A673 (cell line): ENCODE data around the gene ZNF740. TPM values are rescaled to one million over a fixed set of nuclear protein-coding genes. Genes with fewer than 3 reads are reported as not detected.
A peak's percentile ranks its signal among the peaks of the same experiment; 100 is the strongest.

Source experiments
- BruUV-seq: library from RNA; stranded (reverse); fragments of 400-500 nt; replicated peaks from 2 replicates; lab custom pipeline; 2021; lab: Mats Ljungman, UMichigan
- CTCF ChIA-PET: fragments of 300-600 bp; sonication (Branson Sonifier 250); formaldehyde crosslinking; loops from one replicate; lab custom pipeline; 2022; ENCODE audit warnings: antibody characterized with exemption; lab: Charles Lee
- POLR2A ChIA-PET: fragments of 300-600 bp; sonication (Branson Sonifier 250); formaldehyde crosslinking; loops from one replicate; lab custom pipeline; 2022; ENCODE audit warnings: antibody characterized with exemption; ENCODE audit not compliant: low non-redundant PET; lab: Charles Lee
- DNase-seq: peaks from one replicate; pipeline ENCODE4 v3.0.0-alpha.2; 2015; ENCODE audit warnings: low spot score
- H3K27ac ChIP-seq: fragments of 200-600 bp; sonication (generic); 2 replicates; pipeline ENCODE4 v1.5.1; 2016; ENCODE audit warnings: mixed run types, low read depth, mild to moderate bottlenecking, mixed read lengths, antibody characterized with exemption, low read length; ENCODE audit not compliant: poor library complexity, severe bottlenecking
- H3K27me3 ChIP-seq: fragments of 200-600 bp; sonication (generic); replicated peaks from 2 replicates; pipeline ENCODE4 v1.6.1; 2017; ENCODE audit warnings: mixed run types, low read depth, mild to moderate bottlenecking, mixed read lengths, antibody characterized with exemption, low read length; ENCODE audit not compliant: insufficient read depth, poor library complexity
- H3K36me3 ChIP-seq: fragments of 200-600 bp; sonication (generic); 2 replicates; pipeline ENCODE4 v1.6.1; 2016; ENCODE audit warnings: mixed run types, mild to moderate bottlenecking, mixed read lengths, antibody characterized with exemption, low read length; ENCODE audit not compliant: insufficient read depth, poor library complexity, severe bottlenecking
- H3K4me1 ChIP-seq: fragments of 200-600 bp; sonication (generic); 2 replicates; pipeline ENCODE4 v1.6.1; 2017; ENCODE audit warnings: mixed run types, mild to moderate bottlenecking, mixed read lengths, antibody characterized with exemption, low read length; ENCODE audit not compliant: insufficient read depth, poor library complexity, severe bottlenecking
- H3K4me3 ChIP-seq: fragments of 200-600 bp; sonication (generic); 2 replicates; pipeline ENCODE4 v1.5.1; 2016; ENCODE audit warnings: low read depth, mixed run types, mild to moderate bottlenecking, mixed read lengths, low read length; ENCODE audit not compliant: poor library complexity, severe bottlenecking
- H3K9me3 ChIP-seq: fragments of 200-600 bp; sonication (generic); 2 replicates; pipeline ENCODE4 v1.6.1; 2016; ENCODE audit warnings: mixed run types, low read depth, mild to moderate bottlenecking, mixed read lengths, antibody characterized with exemption, low read length; ENCODE audit not compliant: poor library complexity, severe bottlenecking
- EZH2 ChIP-seq: fragments of 200-600 bp; sonication (generic); IDR thresholded peaks from 2 replicates; pipeline ENCODE4 v1.6.1; 2017; ENCODE audit warnings: borderline replicate concordance, low read depth, mild to moderate bottlenecking, mixed read lengths, antibody characterized with exemption, low read length; ENCODE audit not compliant: poor library complexity, severe bottlenecking
- intact Hi-C: fragments of 100-400 bp; cut with micrococcal nuclease; formaldehyde crosslinking; loops from one replicate; pipeline ENCODE4 v1.10.0; 2022; ENCODE audit not compliant: unreplicated experiment
- total RNA-seq: library from RNA; stranded (reverse); gene quantifications from 2 replicates; pipeline ENCODE4 v1.2.3, GENCODE V29; 2021
- TF ChIP-seq, protein P1 (sequence below): fragments of 300-800, 200-600 bp; sonication (generic); conservative IDR thresholded peaks from 2 replicates; pipeline ENCODE4 v1.5.1; 2017; ENCODE audit warnings: low read depth, mild to moderate bottlenecking, antibody characterized with exemption, low read length, moderate library complexity, mixed read lengths

The ZNF740 gene
- total RNA-seq, 1 experiment from 2014 or later = 48.6 TPM

GRCh38 chr12:53229454-53229853, 48.9 kb downstream of the ZNF740 start:
- POLR2A ChIA-PET = no interaction called here
- intact Hi-C loops = no loop called here

GRCh38 chr12:53230108-53230845, 49.8 kb downstream of the ZNF740 start:
- DNase-seq = no peak
- H3K27me3 ChIP-seq = no peaks in the 10 kb centered on the region
- H3K27ac ChIP-seq = no peak overlapping the region
- no peak overlapping the region for H3K4me3 ChIP-seq
- intact Hi-C loops = no loop called here
- peaks cover 30% of the 10 kb centered on the region for H3K4me1 ChIP-seq
- no peaks in the 10 kb centered on the region for H3K9me3 ChIP-seq
- H3K36me3 ChIP-seq = no peaks in the 10 kb centered on the region
- CTCF ChIA-PET = no interaction called here
- POLR2A ChIA-PET = no interaction called here
- BruUV-seq = no TSS peak
- no peak for TF ChIP-seq EZH2
- TF ChIP-seq, protein P1, sequence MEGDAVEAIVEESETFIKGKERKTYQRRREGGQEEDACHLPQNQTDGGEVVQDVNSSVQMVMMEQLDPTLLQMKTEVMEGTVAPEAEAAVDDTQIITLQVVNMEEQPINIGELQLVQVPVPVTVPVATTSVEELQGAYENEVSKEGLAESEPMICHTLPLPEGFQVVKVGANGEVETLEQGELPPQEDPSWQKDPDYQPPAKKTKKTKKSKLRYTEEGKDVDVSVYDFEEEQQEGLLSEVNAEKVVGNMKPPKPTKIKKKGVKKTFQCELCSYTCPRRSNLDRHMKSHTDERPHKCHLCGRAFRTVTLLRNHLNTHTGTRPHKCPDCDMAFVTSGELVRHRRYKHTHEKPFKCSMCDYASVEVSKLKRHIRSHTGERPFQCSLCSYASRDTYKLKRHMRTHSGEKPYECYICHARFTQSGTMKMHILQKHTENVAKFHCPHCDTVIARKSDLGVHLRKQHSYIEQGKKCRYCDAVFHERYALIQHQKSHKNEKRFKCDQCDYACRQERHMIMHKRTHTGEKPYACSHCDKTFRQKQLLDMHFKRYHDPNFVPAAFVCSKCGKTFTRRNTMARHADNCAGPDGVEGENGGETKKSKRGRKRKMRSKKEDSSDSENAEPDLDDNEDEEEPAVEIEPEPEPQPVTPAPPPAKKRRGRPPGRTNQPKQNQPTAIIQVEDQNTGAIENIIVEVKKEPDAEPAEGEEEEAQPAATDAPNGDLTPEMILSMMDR = no peak

More at GRCh38 chr12:53229454-53229853, 48.9 kb downstream of the ZNF740 start:
- H3K36me3 ChIP-seq = no peaks in the 10 kb centered on the region
- no peak for TF ChIP-seq EZH2
- TF ChIP-seq, protein P1 = no peak
- CTCF ChIA-PET = no interaction called here
- H3K27me3 ChIP-seq = no peaks in the 10 kb centered on the region
- H3K4me1 ChIP-seq = peaks cover 34% of the 10 kb centered on the region
- DNase-seq = no peak
- no peak overlapping the region for H3K27ac ChIP-seq
- no peaks in the 10 kb centered on the region for H3K9me3 ChIP-seq
- no peak overlapping the region for H3K4me3 ChIP-seq
- BruUV-seq = no TSS peak

DNA sequence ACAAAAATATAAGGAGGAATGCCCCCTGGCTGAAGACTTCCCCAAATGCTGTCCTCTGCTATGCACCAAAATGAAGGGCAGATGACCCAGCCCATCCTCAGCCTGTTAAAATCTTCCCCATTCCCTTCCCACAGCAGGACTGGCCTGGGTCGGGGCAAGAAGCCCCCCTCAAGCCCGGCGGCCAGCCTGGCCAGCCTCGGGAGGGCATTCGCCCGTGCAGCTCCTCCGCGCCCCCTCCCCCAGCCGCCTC, 51.1 kb downstream of the ZNF740 start:
- Histone ChIP-seq H3K4me1 (peaks cover 25% of the 10 kb centered on the region), H3K9me3 (no peaks in the 10 kb centered on the region), H3K27ac (no peak overlapping the region), H3K36me3 (no peaks in the 10 kb centered on the region), H3K4me3 (peak overlapping the region; percentile 50), H3K27me3 (no peaks in the 10 kb centered on the region)
- intact Hi-C loops = no loop called here
- POLR2A ChIA-PET = no interaction called here
- CTCF ChIA-PET = no interaction called here
- DNase-seq = no peak
- TF ChIP-seq, protein P1 = no peak
- no peak for TF ChIP-seq EZH2
- no TSS peak for BruUV-seq
